NB4 (cell line): ENCODE measurements around the gene ELOVL1.
"Not testable (repeated sequence)": the region's sequence is repeated elsewhere in the genome, so short reads cannot be mapped to it uniquely, and the experiment has no call there.

Experiments used
- DNase-seq: peaks from one replicate; pipeline ENCODE4 v3.0.0; 2010; ENCODE audit warnings: low read depth
- H3K4me3 ChIP-seq: one replicate; pipeline ENCODE4 v1.5.1; 2011; ENCODE audit warnings: mild to moderate bottlenecking, low read depth, low read length, moderate library complexity
- CTCF ChIP-seq: IDR thresholded peaks from one replicate; pipeline ENCODE4 v1.5.1; 2012; ENCODE audit warnings: low read depth, low read length
- MAX ChIP-seq: IDR thresholded peaks from 2 replicates; pipeline ENCODE4 v1.6.1; 2011; ENCODE audit warnings: low read depth, low read length
- MYC ChIP-seq: IDR thresholded peaks from 2 replicates; pipeline ENCODE4 v1.6.1; 2011; ENCODE audit warnings: low read depth, low read length
- POLR2A ChIP-seq: IDR thresholded peaks from 2 replicates; pipeline ENCODE4 v1.6.1; 2011; ENCODE audit warnings: mild to moderate bottlenecking; ENCODE audit not compliant: insufficient read length; ENCODE audit errors: extremely low read depth

The ELOVL1 gene

GRCh38 chr1:43405219-43405875 is 37.5 kb upstream of the ELOVL1 start:
- H3K4me3 ChIP-seq, result no peak overlapping the region
- no peak for DNase-seq
- TF ChIP-seq MYC (no peak), POLR2A (no peak), CTCF (no peak), MAX (no peak)

- no peak overlapping the region for H3K4me3 ChIP-seq
- no peak for DNase-seq
- no peak for TF ChIP-seq POLR2A
These were observed 36.5 kb upstream of the ELOVL1 start for GRCh38 chr1:43404353-43404752.

- H3K4me3 ChIP-seq, result no peak overlapping the region
- DNase-seq, result no peak
- TF ChIP-seq POLR2A, result no peak
- no peak for TF ChIP-seq MAX
- TF ChIP-seq CTCF, result no peak
- TF ChIP-seq MYC, result no peak
These were observed 34.5 kb upstream of the ELOVL1 start for GRCh38 chr1:43402089-43402865.

- H3K4me3 ChIP-seq, DNase-seq: not testable (repeated sequence)
These were observed 32.6 kb upstream of the ELOVL1 start for GRCh38 chr1:43400441-43400840.

GRCh38 chr1:43398227-43398626 is 30.4 kb upstream of the ELOVL1 start:
- no peak for DNase-seq
- no peak overlapping the region for H3K4me3 ChIP-seq
- TF ChIP-seq MYC (no peak), CTCF (no peak), MAX (no peak), POLR2A (no peak)

GRCh38 chr1:43396059-43396458 is 28.2 kb upstream of the ELOVL1 start:
- H3K4me3 ChIP-seq, result no peak overlapping the region
- TF ChIP-seq MAX (no peak), CTCF (no peak), MYC (no peak), POLR2A (no peak)
- DNase-seq, result no peak
